C4-2B (cell line): ENCODE results near the gene ZBTB21.

Source experiments
- H3K27ac ChIP-seq: fragments of 450-650 bp; 2 replicates; pipeline ENCODE4 v1.5.1; 2017
- ZFX ChIP-seq: fragments of 450-650 bp; IDR thresholded peaks from 2 replicates; pipeline ENCODE4 v1.6.1; 2017
- TF ChIP-seq, protein P1 (sequence below): fragments of 450-650 bp; conservative IDR thresholded peaks from 2 replicates; pipeline ENCODE4 v1.5.1; 2017; ENCODE audit warnings: mild to moderate bottlenecking

Gene ZBTB21

DNA sequence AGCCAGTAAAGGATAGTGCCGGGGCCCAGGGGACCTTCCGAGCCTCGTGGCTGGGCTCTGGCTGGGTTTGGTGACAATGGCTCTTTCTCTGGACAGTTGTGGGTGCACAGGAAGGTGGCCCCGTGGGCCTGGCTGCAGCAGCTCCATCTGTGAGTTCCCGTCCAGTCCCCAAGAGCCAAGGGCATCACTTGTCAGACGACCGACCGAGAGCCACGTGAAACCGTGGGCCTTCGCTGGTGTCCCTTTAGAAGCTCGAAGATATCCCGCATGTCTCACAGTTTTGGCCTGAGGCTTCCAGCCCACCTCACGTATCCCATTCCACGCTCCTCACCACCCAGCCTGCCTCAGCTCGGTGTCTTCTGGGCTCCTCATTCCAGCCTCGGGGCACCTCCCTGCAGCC is 33.8 kb upstream of the ZBTB21 start:
- no peak overlapping the region for H3K27ac ChIP-seq
- TF ChIP-seq ZFX, result no peak
- TF ChIP-seq, protein P1, sequence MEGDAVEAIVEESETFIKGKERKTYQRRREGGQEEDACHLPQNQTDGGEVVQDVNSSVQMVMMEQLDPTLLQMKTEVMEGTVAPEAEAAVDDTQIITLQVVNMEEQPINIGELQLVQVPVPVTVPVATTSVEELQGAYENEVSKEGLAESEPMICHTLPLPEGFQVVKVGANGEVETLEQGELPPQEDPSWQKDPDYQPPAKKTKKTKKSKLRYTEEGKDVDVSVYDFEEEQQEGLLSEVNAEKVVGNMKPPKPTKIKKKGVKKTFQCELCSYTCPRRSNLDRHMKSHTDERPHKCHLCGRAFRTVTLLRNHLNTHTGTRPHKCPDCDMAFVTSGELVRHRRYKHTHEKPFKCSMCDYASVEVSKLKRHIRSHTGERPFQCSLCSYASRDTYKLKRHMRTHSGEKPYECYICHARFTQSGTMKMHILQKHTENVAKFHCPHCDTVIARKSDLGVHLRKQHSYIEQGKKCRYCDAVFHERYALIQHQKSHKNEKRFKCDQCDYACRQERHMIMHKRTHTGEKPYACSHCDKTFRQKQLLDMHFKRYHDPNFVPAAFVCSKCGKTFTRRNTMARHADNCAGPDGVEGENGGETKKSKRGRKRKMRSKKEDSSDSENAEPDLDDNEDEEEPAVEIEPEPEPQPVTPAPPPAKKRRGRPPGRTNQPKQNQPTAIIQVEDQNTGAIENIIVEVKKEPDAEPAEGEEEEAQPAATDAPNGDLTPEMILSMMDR, result no peak

DNA sequence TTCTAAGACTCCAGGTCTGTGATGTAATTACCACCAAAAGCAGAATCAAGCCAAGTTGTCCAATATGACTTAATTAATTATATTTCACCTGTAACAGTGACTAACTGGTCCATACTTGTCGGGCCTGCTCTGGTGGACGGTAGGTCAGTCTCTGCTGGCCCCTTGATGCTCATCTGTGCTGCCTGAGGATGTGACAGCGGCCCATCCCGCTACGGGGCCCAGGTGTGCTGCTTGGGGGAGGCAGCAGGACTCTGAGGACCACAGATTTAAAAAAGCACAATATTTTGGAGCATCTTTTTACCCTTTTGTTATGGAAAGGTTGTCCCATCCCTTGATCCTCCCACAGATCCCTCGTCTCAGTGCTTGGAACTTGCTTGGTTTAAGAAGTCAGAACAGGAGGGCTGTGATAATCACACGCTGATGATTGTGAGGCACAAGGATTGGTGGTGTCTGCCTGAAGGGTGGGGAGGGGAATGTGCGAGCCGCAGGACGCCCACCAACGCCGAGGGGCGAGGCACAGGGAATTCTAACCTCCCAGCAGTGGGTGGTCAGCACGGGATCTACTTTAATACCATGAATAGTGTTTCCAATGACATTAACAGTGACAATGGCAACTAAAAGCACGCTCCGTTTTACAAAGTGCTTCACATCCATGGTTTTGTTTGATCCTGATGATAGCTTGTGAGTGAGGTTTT is 33.2 kb upstream of the ZBTB21 start:
- no peak overlapping the region for H3K27ac ChIP-seq
- no peak for TF ChIP-seq ZFX
- TF ChIP-seq, protein P1, result no peak

DNA sequence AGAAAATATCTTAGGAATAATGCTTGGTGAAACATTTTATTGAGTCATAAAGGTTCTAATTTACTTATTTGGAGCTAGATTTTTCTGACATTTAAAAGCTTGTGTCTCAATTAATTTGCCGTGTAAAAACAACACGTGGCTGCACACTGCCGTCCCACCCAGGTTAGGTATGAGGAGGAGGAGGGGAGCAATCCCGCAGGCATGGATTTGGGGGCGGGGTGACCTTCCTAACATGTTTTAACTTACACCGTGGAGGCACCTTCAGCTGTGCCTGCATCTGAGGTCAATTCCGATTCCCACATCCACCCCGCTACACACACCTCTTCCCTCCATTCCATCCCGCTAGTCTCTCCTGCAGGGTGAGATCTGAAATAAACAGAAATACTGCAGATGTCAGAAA is 32.5 kb upstream of the ZBTB21 start:
- H3K27ac ChIP-seq, result no peak overlapping the region
- no peak for TF ChIP-seq ZFX
- TF ChIP-seq, protein P1, result no peak

DNA sequence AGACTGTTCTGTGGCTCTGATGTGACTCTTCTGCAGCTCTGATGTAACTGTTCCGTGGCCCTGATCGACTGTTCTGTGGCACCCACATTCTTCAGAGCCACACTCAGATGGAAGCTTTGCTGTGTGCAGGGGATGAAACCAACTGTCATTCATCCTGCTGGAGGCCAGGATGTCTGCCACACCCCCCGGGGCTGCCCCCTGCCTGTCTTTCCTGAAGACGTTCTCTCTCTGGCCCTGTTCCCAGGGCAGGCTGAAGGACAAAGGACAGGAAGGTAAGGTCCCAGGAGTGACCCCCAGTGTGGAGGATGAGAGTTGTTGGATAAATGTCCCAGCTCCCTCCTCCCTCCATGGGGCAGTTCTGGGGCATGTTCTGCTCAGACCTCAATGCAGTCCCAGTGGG is 31.6 kb upstream of the ZBTB21 start:
- no peak overlapping the region for H3K27ac ChIP-seq
- TF ChIP-seq, protein P1, result no peak
- no peak for TF ChIP-seq ZFX

DNA sequence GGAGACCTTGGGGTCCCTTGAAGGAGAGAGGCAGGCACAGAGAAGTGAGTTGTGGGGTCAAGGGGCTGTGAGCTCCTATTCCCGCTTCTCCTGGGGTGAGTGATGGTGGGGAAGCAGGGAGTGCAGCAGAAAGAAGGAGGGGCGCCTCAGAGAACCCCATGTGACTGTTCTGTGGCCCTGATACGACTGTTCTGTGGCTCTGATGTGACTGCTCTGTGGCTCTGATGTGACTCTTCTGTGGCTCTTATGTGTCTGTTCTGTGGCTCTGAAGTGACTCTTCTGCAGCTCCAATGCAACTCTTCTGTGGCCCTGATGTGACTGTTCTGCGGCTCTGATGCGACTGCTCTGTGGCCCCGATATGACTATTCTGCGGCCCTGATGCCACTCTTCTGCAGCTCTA is 31.1 kb upstream of the ZBTB21 start:
- no peak overlapping the region for H3K27ac ChIP-seq
- no peak for TF ChIP-seq ZFX
- TF ChIP-seq, protein P1, result no peak

DNA sequence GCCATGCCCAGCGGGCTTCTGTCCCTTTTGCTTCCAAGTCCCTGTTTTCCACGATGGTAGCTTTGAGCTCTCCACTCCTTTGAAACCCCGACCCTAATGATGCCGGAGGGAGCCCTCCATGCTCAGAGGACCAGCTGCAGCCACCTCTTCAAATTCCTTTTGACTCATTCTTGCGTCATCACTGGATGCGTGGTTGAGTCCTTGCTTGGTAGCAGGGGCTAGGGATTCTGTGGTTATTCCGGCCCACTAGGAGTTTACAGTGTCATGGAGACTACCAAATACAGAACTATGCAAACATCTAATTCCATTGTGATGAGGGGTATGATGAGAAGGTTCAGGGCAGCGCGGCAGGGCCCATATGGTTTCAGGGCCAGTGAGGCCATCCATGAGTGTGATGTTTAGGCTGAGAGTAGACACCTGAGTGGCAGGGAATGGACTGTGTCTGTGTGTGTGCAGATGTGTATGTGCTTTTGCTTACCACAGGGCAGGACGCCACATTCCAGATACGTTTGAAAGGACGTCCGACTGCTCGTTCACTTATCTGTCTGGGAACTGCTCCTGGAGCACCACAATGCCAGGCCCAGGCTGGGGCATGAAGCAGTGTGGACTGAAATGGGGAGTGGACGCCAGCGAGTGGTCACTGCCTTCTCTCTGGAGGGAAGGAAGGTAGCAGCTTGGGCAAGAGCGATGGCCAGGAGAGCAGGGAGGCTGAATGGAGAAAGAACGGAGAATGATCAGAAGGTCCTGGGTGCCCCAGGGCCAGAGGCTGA is 30.4 kb upstream of the ZBTB21 start:
- H3K27ac ChIP-seq, result no peak overlapping the region
- TF ChIP-seq, protein P1, result no peak
- TF ChIP-seq ZFX, result no peak

DNA sequence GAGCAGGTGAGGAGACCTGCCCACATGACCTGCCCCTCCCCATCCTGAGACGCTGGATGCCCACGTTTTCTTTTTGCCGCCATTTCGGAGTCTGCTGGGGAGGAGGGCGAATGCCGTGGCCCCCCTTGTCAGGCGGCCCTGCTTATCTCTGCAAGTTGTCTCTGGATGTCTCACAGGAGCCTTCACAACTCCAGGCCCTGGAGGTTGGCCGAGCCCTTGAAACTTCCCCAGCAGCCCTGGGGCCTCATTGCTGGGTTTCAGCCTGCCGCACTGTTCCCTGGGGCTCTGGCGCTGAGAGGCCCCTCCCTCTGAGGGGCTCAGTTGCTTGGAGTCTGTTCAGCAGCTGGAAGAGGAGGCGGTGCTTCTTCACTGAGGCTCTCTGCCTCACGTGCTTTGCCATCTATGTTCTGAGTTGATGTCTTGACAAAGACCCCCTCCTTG is 29.8 kb upstream of the ZBTB21 start:
- no peak for TF ChIP-seq ZFX
- TF ChIP-seq, protein P1, result no peak
- no peak overlapping the region for H3K27ac ChIP-seq
